HG03066 (cell line): ENCODE measurements around the gene ZC3H7B.
A peak's percentile ranks its signal among the peaks of the same experiment; 100 is the strongest.
"Not testable (repeated sequence)": the region's sequence is repeated elsewhere in the genome, so short reads cannot be mapped to it uniquely, and the experiment has no call there.

Source experiments
- ATAC-seq: cut with Tn5 transposase; IDR thresholded peaks from one replicate; pipeline ENCODE4 v1.9.1; 2021; ENCODE audit warnings: low read depth; ENCODE audit not compliant: unreplicated experiment

The ZC3H7B gene

GRCh38 chr22:41369837-41370236 lies 68.5 kb downstream of the ZC3H7B start:
- ATAC-seq = no peak

- ATAC-seq = no peak
Observed at GRCh38 chr22:41377846-41378245, 76.5 kb downstream of the ZC3H7B start.

- peak; percentile 7 for ATAC-seq
Observed at GRCh38 chr22:41380993-41381328, 79.6 kb downstream of the ZC3H7B start.

- peak; percentile 79 for ATAC-seq
Observed at GRCh38 chr22:41381329-41382097, 80.2 kb downstream of the ZC3H7B start, which contains the start of gene TEF. Gene TEF, plus strand, starts transcription at chr22:41381942. Its CDS starts 103 bp downstream, at chr22:41382045.

GRCh38 chr22:41382098-41382578 lies 80.8 kb downstream of the ZC3H7B start:
- peak; percentile 29 for ATAC-seq

GRCh38 chr22:41382610-41383009 lies 81.3 kb downstream of the ZC3H7B start:
- no peak for ATAC-seq

- no peak for ATAC-seq
Observed at GRCh38 chr22:41383085-41383484, 81.8 kb downstream of the ZC3H7B start.

GRCh38 chr22:41384128-41384527 lies 82.8 kb downstream of the ZC3H7B start:
- ATAC-seq = no peak

DNA sequence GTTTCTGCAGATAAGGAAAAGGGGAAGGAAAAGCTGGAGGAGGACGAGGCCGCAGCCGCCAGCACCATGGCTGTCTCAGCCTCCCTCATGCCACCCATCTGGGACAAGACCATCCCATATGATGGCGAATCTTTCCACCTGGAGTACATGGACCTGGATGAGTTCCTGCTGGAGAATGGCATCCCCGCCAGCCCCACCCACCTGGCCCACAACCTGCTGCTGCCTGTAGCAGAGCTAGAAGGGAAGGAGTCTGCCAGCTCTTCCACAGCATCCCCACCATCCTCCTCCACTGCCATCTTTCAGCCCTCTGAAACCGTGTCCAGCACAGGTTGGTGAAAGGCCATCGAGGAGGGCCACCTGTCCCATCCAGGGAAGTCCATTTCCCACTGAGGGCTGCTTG lies 86.0 kb downstream of the ZC3H7B start:
- ATAC-seq = no peak

GRCh38 chr22:41394012-41394356 lies 92.7 kb downstream of the ZC3H7B start:
- ATAC-seq = no peak

- no peak for ATAC-seq
Observed at GRCh38 chr22:41395531-41396240, 94.4 kb downstream of the ZC3H7B start.

GRCh38 chr22:41397143-41397811 lies 96.0 kb downstream of the ZC3H7B start:
- ATAC-seq = no peak

DNA sequence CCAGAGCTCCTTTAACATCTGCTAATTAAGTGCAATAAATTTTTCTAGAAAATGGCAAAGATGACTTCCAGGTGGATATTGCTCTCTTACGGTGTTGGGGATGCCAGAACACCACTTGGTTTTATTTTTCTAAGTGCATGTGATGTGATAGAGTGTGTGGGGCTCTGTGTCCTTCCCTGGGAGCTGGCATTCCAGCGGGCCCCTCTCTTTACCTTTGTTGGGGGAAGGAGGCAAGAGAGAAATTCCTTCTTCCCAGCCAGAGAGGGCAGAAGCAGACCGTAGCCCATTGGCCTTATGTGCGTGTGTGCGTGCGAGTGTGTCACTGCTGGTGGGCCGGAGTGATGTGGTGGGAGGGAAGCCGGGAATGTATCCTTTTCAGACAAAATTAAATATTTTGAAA lies 97.6 kb downstream of the ZC3H7B start:
- ATAC-seq = no peak

DNA sequence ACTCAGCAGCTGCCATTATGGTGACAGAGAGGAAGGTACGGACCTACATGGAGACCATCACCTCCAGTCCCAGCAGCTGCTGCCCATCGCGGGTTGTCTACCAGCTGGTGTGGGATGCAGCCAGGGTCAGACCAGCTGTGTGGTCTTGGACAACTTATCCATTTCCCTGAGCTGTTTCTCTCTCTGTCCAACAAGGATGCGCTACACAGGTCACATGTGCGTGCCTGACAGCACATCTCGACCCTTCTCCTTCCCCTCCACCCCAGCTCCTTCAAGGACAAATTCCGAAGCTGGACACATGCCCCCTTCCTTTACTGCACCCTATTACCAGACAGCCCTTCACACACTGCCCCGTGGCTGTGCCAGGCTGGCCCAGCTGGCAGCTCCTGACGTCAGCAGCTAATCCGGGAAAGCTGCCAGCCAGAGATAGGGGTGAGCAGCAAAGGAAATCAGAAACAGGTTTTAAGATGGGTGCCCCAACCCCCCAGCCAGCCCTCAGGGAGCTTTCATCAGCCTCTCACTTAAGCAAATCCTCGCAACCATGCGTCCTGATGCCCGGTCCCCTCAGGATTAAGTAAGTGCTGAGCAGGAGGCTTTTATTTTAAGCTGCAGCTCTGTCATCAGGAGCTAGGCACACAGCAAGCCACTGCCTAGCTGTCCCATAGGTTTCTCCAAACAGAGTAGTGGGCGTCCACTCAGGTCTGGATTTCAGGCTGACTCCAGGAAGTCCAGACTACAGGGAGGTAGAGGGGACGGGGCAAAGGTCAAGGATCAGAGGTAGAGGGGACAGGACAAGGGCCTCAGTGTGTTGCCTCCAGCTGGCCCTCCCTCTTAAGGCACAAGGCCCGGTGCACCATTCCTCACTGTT lies 100.7 kb downstream of the ZC3H7B start:
- no peak for ATAC-seq

- ATAC-seq = not testable (repeated sequence)
Observed at GRCh38 chr22:41402851-41403250, 101.5 kb downstream of the ZC3H7B start.

DNA sequence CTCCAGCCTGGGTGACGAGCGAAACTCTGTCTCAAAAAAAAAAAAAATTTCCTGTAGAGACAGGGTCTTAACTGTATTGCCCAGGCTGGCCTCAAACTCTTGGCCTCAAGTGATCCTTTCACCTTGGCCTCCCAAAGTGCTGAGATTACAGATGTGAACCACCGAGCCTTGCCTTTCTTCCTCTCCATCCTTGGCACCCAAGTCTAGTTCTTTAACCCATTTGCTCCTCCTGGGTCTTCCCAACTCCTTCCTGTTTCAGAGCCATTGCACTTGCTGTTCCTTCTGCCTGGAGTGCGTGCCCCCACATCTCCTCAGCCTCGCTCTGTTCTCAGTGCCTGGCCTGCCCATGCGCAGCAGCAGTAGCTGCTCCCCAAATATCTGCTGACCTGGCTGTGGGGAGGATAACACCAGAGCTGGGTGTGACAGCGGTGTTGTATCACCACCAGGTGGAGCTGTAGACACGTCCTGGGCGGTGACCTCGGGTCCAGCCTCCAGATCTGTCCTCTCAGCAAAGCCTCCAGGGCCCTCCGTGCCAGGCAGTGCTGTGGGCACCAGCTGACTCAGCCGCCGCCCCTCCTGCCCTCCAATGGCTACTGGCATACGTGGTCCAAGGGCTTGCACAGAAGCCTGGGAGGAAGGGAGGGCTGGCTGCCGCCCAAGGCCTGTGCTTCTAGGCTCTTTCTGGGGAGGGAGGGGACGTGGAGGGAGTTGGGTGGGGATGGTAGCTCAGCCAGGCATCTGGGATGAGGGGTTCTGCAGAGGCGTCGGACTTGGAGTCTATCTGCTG lies 102.4 kb downstream of the ZC3H7B start:
- ATAC-seq = peak; percentile 57

GRCh38 chr22:41405588-41405987 lies 104.3 kb downstream of the ZC3H7B start:
- no peak for ATAC-seq

- no peak for ATAC-seq
Observed at GRCh38 chr22:41406410-41406809, 105.1 kb downstream of the ZC3H7B start.

GRCh38 chr22:41407433-41407832 lies 106.1 kb downstream of the ZC3H7B start:
- no peak for ATAC-seq

GRCh38 chr22:41408665-41409064 lies 107.3 kb downstream of the ZC3H7B start:
- ATAC-seq = no peak
